Measurements from ENCODE around the gene PLPPR3.

- no peak for TF ChIP-seq DPF2 (IDR thresholded peaks at IDR 0.05)
- peak; percentile 34; the same call in 1 of the 2 replicates for TF ChIP-seq POLR2AphosphoS5 (IDR thresholded peaks at IDR 0.05; ENCODE audit: control insufficient read depth, insufficient read depth, low read depth, low read length)
- 0 out of 2 replicates have a peak, but pooled peaks have one; percentile 50 for TF ChIP-seq E2F5 (CRISPR knock-in tag; IDR thresholded peaks at IDR 0.05)
- no peak for TF ChIP-seq FOXJ3 (CRISPR knock-in tag; IDR thresholded peaks at IDR 0.05)
These were observed 40.2 kb upstream of the PLPPR3 start for GRCh38 chr19:861756-862580.

Measured in K562 (cell line).